ENCODE data around the gene NRSN2.
"Not testable (repeated sequence)": the region's sequence is repeated elsewhere in the genome, so short reads cannot be mapped to it uniquely, and the experiment has no call there.

NRSN2 gene

GRCh38 chr20:325045-325888 lies 21.6 kb upstream of the NRSN2 start, which contains the start of gene SOX12:
Gene SOX12, plus strand, starts transcription at chr20:325552. Its CDS starts 373 bp downstream, at chr20:325925.
- peak; percentile 97 for DNase-seq

DNA sequence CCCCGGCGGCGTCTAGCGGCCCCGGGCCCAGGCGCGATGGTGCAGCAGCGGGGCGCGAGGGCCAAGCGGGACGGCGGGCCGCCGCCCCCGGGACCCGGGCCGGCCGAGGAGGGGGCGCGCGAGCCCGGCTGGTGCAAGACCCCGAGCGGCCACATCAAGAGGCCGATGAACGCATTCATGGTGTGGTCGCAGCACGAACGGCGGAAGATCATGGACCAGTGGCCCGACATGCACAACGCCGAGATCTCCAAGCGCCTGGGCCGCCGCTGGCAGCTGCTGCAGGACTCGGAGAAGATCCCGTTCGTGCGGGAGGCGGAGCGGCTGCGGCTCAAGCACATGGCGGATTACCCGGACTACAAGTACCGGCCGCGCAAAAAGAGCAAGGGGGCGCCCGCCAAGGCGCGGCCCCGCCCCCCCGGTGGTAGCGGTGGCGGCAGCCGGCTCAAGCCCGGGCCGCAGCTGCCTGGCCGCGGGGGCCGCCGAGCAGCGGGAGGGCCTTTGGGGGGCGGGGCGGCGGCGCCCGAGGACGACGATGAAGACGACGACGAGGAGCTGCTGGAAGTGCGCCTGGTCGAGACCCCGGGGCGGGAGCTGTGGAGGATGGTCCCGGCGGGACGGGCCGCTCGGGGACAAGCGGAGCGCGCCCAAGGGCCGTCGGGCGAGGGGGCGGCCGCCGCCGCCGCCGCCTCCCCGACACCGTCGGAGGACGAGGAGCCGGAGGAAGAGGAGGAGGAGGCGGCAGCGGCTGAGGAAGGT lies 20.8 kb upstream of the NRSN2 start:
- peak; percentile 34 for DNase-seq

DNA sequence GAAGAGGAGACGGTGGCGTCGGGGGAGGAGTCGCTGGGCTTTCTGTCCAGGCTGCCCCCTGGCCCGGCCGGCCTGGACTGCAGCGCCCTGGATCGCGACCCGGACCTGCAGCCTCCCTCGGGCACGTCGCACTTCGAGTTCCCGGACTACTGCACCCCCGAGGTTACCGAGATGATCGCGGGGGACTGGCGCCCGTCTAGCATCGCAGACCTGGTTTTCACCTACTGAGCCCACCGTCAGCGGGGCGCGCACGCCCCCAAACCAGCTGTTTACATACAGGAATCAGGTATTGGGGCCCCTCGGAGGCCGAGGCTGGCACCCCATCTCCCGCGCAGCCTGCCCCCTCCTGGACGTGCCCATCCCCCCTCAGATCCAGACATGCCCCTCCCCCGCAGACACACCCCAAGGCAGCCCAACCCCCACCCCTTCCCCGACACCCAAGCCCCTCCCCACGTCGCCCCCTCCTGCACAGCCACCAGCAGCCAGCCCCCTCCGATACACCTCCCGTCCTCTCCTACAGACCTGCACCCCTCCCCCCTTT lies 20.2 kb upstream of the NRSN2 start:
- DNase-seq, result no peak

GRCh38 chr20:327186-328026 lies 19.5 kb upstream of the NRSN2 start:
- peak; percentile 61 for DNase-seq

DNA sequence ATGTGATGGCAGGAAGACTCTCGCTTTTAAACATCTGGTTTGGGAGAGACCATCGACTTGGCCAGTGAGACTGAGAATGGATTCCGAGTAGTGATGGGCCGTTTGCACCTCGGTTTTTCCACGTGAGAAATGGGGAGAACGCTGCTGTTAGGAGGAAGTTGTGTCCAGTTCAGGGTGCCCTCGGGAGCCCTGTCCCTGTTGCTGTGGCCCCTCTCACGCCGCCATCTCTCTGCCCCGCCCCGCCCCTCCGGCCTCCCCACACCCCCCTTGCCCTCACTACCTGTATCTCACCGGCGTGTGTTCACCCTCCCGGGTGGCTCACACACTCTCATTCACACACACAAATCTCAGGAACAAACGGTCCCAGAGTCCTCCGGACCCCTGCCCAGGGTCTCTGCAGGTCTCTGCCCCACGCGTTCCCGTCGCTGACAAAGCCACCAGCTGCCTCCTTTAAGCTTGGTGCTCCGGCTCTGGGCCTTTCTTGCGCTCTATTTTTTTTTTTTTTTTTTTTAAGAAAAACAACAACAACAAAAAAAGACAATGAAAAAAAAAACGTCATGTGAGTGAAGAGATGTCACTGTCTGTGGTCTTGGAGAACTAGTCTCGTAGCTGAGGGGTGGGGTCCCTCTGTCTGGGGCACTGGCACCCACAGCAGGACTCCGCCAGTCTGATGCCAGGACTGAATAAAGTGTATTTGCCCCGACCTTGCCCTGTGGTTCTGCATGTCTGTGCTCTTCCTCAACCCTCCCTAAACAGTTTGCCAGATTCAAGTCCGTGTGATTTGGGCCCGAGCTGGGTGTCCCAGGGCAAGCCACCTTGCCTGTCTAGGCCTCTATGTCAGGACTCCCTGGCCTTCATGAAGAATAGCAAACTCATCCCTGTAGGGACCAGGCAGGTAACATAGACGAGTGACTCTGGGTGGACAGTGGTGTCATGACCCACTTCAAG lies 18.6 kb upstream of the NRSN2 start:
- DNase-seq, result no peak

GRCh38 chr20:328975-329695 lies 17.8 kb upstream of the NRSN2 start:
- no peak for DNase-seq

DNA sequence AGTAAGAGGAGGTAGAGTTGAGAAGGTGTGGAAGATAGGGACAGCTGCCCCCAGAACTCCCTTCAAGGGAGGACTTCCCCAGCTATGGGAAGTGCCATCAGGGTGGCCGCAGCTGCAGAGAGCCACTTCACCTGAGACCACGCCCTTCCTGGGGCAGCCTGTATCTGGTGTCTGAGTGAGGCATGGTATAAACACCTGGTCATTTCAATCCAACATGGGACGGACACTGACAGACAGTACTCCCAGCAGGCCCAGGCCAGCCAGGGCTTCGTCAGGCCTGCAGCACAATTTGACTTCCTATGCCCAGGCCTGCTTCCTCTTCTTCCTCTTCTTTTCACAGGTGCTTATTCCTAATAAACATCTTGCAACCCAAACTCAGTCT lies 17.1 kb upstream of the NRSN2 start:
- no peak for DNase-seq

DNA sequence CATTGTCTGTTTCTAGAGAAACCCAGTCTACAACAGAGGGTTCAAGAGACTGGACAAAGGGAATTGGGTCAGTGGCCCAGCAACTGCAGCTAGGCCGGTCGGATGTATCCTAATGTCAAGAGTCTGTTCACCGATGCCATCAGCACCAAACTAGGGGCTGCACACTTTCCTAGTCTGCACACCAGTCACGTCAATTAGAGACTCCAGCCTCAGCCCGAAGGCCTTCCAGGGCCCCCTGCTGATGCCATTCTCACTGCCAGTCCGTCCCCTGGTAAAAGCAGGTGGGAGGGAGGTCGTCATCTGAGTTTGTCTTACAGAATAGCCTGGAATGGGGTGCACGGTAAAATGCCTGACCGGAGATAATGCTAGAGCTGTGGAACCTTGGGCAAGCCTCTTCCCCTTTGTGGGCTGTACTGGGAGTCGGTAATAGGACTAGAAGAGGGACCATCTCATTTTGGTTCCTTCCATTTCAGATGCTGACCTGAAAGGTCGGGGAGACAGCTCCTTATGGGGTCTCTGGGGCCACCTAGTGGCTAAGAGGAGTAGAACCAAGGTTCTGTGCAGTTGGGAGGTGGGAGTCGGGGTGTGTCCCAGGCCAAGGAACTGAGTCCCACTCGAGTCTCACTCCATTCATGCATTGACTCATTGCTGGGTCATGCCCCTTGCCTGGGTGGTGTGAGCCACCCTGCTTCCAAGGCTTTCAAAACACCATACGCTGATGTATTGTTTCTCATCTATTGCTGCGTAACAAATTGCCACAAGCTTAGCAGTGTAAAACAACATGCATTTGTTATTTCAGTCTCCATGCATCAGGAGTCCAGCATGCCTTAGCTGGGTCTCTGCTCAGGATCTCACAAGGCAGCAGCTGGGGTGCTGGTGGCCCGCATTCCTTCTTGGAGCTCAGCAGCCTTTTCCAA lies 16.4 kb upstream of the NRSN2 start:
- peak; percentile 49 for DNase-seq

DNA sequence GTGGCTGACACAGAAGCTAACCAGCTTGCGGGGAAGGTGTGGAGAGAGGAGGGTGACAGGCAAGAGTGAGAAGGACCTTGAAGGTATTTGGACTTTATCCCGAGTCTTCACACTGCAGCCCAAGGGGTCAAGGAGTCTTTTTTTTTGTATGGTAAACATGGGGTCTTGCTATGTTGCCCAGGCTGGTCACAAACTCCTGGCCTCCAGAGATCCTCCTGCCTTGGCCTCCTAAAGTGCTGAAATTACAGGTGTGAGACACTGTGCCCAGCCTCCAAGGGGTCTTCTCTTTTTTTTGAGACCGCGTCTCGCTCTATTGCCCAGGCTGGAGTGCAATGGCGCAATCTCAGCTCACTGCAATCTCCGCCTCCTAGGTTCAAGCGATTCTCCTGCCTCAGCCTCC lies 12.3 kb upstream of the NRSN2 start:
- no peak for DNase-seq

DNA sequence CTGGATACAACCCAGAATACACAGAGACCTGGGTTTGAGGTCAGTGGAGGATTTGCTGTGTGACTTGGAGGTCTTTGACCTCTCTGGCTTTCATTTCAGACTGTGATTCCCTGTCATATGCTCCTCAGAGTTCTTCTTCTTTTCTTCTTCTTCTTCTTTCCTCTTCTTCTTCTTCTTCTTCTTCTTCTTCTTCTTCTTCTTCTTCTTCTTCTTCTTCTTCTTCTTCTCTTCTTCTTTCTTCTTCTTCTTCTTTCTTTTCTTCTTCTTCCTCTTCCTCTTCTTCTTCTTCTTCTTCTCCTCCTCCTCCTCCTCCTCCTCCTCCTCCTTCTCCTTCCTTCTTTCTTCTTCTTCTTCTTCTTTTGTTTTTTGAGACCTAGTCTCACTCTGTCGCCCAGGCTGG lies 10.9 kb upstream of the NRSN2 start:
- not testable (repeated sequence) for DNase-seq

- DNase-seq, result no peak
These were observed 5.2 kb upstream of the NRSN2 start for GRCh38 chr20:341682-342081.

DNA sequence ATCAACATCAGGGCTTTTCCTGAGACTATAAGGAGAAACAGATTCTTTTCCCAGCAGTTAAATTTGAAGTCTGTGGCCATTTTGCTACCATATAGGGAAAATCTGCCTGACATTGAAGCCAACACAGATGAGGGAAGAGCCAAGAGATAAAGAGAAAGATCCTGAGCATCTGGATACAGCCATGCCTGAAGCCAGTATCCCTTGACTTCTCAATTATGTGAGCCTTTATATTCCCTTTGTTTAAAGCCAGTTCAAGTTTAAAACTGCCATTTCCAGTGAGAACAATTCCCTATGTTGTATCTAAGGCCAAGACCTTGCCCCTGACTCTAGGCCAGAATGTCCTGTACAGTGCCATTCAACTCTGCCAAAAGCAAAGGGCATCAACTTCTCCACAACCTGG lies 3.8 kb upstream of the NRSN2 start:
- no peak for DNase-seq

- DNase-seq, result no peak
These were observed 775 bp upstream of the NRSN2 start for GRCh38 chr20:346033-346639.

DNA sequence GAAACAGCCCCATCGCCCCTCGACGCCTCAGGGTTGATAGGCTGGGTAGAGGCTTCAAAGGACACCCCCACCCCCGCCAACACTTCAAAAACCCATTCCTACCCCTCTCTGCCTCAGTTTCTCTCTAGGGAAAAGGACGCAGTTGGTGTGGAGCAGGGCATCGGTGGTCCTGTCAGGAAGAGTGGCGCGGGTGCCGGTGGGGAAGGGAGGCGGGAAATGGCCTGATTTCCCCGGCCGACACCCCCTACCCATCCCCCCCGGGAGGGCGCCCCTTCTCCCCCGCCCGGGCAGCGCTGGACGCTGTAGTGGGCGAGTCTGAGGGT lies 367 bp downstream of the NRSN2 start:
- DNase-seq, result no peak

DNA sequence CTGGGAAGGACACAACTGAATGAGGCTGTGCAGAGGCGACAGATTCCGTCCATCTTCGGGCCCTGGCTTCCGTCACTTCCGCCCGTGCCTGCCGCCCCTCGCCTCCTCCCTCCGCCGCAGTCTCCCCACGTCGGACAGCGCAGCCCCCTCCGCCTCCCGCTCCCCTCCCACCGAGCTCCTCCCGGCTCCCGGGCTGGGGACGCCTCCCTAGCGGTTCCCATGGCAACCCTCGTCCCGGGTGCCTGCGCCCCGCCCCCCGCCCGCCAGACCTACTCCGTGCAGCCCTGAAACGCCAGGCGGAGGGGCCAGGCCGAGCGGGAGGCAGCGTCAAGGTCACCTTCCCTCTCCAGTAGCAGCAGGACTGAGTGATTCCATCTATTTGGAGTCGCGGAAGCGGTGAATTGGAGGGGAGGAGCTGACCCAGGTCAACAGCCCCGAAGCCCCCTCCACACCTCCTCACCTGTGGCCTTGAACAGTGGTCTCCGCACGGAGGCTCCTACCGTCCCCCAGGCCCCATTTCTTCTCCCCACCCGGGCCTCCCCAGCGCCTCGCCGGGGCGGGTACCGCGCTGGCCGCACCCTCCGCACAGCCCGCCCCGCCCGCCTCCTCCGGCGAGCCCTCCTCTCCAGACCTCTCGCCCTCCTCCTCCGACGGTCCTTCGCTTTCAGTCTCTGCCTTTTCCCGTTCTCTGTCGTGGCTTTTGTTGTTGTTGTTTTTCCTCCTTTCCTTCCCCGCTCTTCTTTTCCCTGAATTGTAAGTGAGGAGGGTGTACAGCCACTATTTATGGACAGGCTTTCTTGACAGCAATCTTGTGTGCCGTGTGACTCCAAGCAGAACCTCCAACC lies 951 bp downstream of the NRSN2 start:
- DNase-seq, result peak; percentile 46

DNA sequence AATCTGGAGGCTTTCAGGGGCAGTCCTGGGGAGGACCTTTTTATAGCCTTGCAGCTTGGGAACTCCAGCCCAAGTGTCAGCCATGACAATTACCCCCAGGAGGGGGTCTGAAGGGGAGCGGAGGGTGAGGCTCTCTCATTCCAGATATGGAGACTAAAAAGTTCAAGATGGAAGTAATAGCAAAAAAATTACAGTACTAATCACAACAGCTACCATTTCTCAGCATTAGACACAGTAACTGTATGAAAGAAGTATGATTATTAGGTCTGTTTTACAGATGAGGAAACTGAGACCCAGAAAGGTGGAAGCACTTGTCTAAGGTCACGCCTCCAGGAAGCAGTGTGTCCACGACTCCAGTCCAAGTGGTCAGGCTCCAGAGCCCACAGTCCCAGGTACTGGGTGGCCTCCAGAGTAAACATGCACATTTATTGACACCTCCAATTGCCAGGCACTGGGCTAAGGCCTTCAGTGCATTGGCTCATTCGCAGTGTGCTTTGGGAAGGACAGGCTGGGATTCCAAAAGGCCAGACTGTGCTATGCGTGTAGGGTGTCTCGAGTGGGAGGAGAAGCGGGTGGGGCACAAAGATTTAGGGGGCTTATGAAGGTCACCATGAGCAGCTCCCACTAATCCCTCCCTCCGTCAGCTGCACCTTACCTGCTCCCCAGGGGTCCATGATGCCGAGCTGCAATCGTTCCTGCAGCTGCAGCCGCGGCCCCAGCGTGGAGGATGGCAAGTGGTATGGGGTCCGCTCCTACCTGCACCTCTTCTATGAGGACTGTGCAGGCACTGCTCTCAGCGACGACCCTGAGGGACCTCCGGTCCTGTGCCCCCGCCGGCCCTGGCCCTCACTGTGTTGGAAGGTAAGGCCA lies 2.3 kb downstream of the NRSN2 start:
- DNase-seq, result no peak

- no peak for DNase-seq
These were observed 6.3 kb downstream of the NRSN2 start for GRCh38 chr20:353166-353565.

All from effector CD4-positive, alpha-beta T cell (primary cell).